ENCODE data around the gene SUSD2. TPM values are rescaled to one million over a fixed set of nuclear protein-coding genes. Genes with fewer than 3 reads are reported as not detected.

The SUSD2 gene
- polyA plus RNA-seq, 1 donor (not counting 4 experiments of a cell fraction or from before 2014, with no cell fraction given): 0.01 TPM

DNA sequence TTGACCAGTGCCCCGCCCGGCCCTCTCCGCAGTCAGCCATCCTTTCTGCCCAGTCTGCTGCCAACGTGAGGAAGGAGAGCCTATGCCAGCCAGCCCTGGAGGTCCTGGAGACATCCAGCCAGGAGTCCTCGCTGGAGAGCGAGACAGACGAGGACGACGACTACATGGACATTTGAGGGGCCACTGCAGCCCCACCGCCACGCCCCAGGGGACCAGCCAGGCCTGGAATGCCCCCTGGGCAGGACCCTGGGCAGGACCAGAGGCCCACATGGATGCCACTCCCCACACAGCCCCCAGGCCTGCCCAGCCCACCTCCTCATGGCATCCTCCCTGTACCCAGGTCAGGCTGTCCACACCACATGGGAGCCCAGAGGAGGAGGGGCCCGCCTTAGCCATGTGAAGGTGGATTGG, 3.3 kb upstream of the SUSD2 start:
- dilution Hi-C loops (cut with MboI; ENCODE audit: extremely low pct_ligation_motif_present, low sequenced_read_pairs): no loop called here
- Histone ChIP-seq H3K36me3 (ENCODE audit: control insufficient read depth in 2 of 2, extremely low read depth in 1 of 2, insufficient read depth in 2 of 2, low read length in 2 of 2) (peaks cover 0 to 6% of the 10 kb centered on the region in 2 experiments), H3K9me3 (ENCODE audit: control insufficient read depth, low read depth, low read length) (no peaks in the 10 kb centered on the region), H3K4me2 (ENCODE audit: control insufficient read depth, extremely low read depth, insufficient read depth, low read depth, low read length) (no peak overlapping the region), H3K27me3 (ENCODE audit: control insufficient read depth, extremely low read depth, insufficient read depth, low read length) (no peaks in the 10 kb centered on the region), H3K27ac (ENCODE audit: control insufficient read depth, insufficient read depth, low read length) (no peak overlapping the region), H3K4me1 (ENCODE audit: control insufficient read depth, extremely low read depth, insufficient read depth, low read length) (no peaks in the 10 kb centered on the region), H4K20me1 (ENCODE audit: control insufficient read depth, extremely low read depth, insufficient read depth, low read length) (no peaks in the 10 kb centered on the region), H3K9ac (ENCODE audit: control insufficient read depth, extremely low read depth, insufficient read depth, low read length) (no peak overlapping the region), H3K79me2 (ENCODE audit: control insufficient read depth, insufficient read depth, low read length) (no peaks in the 10 kb centered on the region), H2AFZ (ENCODE audit: control insufficient read depth, low read length) (no peak overlapping the region), H3K4me3 (ENCODE audit: control insufficient read depth in 2 of 3, extremely low read depth in 1 of 3, insufficient read depth in 2 of 3, low read depth in 1 of 3, low read length in 3 of 3) (no peak overlapping the region), H3K9me1 (ENCODE audit: control insufficient read depth, extremely low read depth, insufficient read depth, low read length) (no peaks in the 10 kb centered on the region)
- DNase-seq (ENCODE audit: low read depth, low spot score): no peak
- FAIRE-seq: no peak
- TF ChIP-seq, protein P1, sequence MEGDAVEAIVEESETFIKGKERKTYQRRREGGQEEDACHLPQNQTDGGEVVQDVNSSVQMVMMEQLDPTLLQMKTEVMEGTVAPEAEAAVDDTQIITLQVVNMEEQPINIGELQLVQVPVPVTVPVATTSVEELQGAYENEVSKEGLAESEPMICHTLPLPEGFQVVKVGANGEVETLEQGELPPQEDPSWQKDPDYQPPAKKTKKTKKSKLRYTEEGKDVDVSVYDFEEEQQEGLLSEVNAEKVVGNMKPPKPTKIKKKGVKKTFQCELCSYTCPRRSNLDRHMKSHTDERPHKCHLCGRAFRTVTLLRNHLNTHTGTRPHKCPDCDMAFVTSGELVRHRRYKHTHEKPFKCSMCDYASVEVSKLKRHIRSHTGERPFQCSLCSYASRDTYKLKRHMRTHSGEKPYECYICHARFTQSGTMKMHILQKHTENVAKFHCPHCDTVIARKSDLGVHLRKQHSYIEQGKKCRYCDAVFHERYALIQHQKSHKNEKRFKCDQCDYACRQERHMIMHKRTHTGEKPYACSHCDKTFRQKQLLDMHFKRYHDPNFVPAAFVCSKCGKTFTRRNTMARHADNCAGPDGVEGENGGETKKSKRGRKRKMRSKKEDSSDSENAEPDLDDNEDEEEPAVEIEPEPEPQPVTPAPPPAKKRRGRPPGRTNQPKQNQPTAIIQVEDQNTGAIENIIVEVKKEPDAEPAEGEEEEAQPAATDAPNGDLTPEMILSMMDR (optimal IDR thresholded peaks at IDR 0.05 in 1 of 3, IDR thresholded peaks at IDR 0.05 in 1 of 3, conservative IDR thresholded peaks at IDR 0.05 in 1 of 3; ENCODE audit: extremely low read depth in 1 of 3, insufficient read depth in 2 of 3, low read length in 3 of 3): no peak
- TF ChIP-seq EZH2 (IDR thresholded peaks at IDR 0.05; ENCODE audit: low read length): no peak

- Histone ChIP-seq H3K4me2 (ENCODE audit: control insufficient read depth, extremely low read depth, insufficient read depth, low read depth, low read length) (no peak overlapping the region), H2AFZ (ENCODE audit: control insufficient read depth, low read length) (no peak overlapping the region), H3K79me2 (ENCODE audit: control insufficient read depth, insufficient read depth, low read length) (no peaks in the 10 kb centered on the region), H3K4me1 (ENCODE audit: control insufficient read depth, extremely low read depth, insufficient read depth, low read length) (no peaks in the 10 kb centered on the region), H3K9me3 (ENCODE audit: control insufficient read depth, low read depth, low read length) (no peaks in the 10 kb centered on the region), H3K4me3 (ENCODE audit: control insufficient read depth in 2 of 3, extremely low read depth in 1 of 3, insufficient read depth in 2 of 3, low read depth in 1 of 3, low read length in 3 of 3) (no peak overlapping the region), H3K27ac (ENCODE audit: control insufficient read depth, insufficient read depth, low read length) (no peak overlapping the region), H3K9ac (ENCODE audit: control insufficient read depth, extremely low read depth, insufficient read depth, low read length) (no peak overlapping the region), H3K9me1 (ENCODE audit: control insufficient read depth, extremely low read depth, insufficient read depth, low read length) (no peaks in the 10 kb centered on the region), H3K36me3 (ENCODE audit: control insufficient read depth in 2 of 2, extremely low read depth in 1 of 2, insufficient read depth in 2 of 2, low read length in 2 of 2) (peaks cover 0 to 4% of the 10 kb centered on the region in 2 experiments), H3K27me3 (ENCODE audit: control insufficient read depth, extremely low read depth, insufficient read depth, low read length) (no peaks in the 10 kb centered on the region), H4K20me1 (ENCODE audit: control insufficient read depth, extremely low read depth, insufficient read depth, low read length) (no peaks in the 10 kb centered on the region)
- no peak for TF ChIP-seq EZH2 (IDR thresholded peaks at IDR 0.05; ENCODE audit: low read length)
- TF ChIP-seq, protein P1 (optimal IDR thresholded peaks at IDR 0.05 in 1 of 3, IDR thresholded peaks at IDR 0.05 in 1 of 3, conservative IDR thresholded peaks at IDR 0.05 in 1 of 3; ENCODE audit: extremely low read depth in 1 of 3, insufficient read depth in 2 of 3, low read length in 3 of 3): peak; percentile 10 to 48 (median 25)
- DNase-seq (ENCODE audit: low read depth, low spot score) (no peak), FAIRE-seq (no peak)
- dilution Hi-C loops (cut with MboI; ENCODE audit: extremely low pct_ligation_motif_present, low sequenced_read_pairs): no loop called here
These were observed 2.5 kb upstream of the SUSD2 start for GRCh38 chr22:24178502-24179440.

Measured in keratinocyte (primary cell).